Adrenal gland (tissue), 5 donors: ENCODE measurements around the gene LAD1.

ENCODE experiments used
- CTCF ChIP-seq, 6 experiments: fragments of 450-650 bp in 4 of 6; fragments of 200-600 bp in 2 of 6; sonication (generic) in 1 of 6; IDR thresholded peaks; 1 replicate in 5 of 6; 2 replicates in 1 of 6; pipeline versions ENCODE4 v1.5.1 to v1.8.0; 2016 to 2021; ENCODE audit warnings: antibody characterized with exemption in 6 of 6, mild to moderate bottlenecking in 2 of 6, moderate library complexity in 1 of 6
- POLR2A ChIP-seq, 2 donors: fragments of 450-650 bp; IDR thresholded peaks; one replicate each; pipeline ENCODE4 v1.6.1; 2017; ENCODE audit warnings: antibody characterized with exemption in 2 of 2, mild to moderate bottlenecking in 2 of 2, moderate library complexity in 1 of 2
- donor health status: DM: no; HTN: no; CAD: no.

- TF ChIP-seq CTCF (IDR thresholded peaks at IDR 0.05) (no peak), POLR2A (IDR thresholded peaks at IDR 0.05) (no peak)
Observed at GRCh38 chr1:201391651-201392511, 7.2 kb downstream of the LAD1 start.
